ENCODE data around the gene LRRC7. TPM values are rescaled to one million over a fixed set of nuclear protein-coding genes. Genes with fewer than 3 reads are reported as not detected.

The LRRC7 gene
- total and polyA plus RNA-seq, 9 donors, result 0.01 to 0.45 (median 0.13) TPM; not detected in 4

DNA sequence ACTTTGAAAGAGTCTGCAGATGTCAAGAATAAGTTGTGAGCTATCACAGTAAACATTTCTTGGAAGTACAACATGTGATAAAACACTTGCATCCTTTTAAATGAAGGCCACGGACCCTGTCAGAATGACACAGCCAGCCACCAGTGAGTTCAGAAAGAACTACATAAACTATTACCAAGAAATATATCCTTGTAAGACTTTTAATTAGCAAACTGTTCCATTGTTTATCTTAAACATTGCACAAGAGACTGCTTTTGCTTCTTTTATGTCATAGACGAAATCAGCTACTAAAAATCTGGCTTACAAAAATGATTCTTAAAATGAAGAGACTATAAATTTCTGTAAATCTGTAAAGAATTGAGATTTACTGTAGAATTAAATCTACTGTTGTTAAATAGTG lies 17.9 kb downstream of the LRRC7 start:
- Histone ChIP-seq H3K27ac (no peak overlapping the region), H3K4me1 (ENCODE audit: insufficient read depth) (no peaks in the 10 kb centered on the region), H3K27me3 (no peaks in the 10 kb centered on the region), H3K9me3 (no peaks in the 10 kb centered on the region), H3K36me3 (no peaks in the 10 kb centered on the region), H3K4me3 (no peak overlapping the region)
- intact Hi-C loops (cut with DNase I), result no loop called here
- 5 to 13% (median 12%) methylated on average over 2 of the region's 2 CpGs for WGBS, 3 donors
- TF ChIP-seq POLR2A (IDR thresholded peaks at IDR 0.05), result no peak
- TF ChIP-seq, protein P1, sequence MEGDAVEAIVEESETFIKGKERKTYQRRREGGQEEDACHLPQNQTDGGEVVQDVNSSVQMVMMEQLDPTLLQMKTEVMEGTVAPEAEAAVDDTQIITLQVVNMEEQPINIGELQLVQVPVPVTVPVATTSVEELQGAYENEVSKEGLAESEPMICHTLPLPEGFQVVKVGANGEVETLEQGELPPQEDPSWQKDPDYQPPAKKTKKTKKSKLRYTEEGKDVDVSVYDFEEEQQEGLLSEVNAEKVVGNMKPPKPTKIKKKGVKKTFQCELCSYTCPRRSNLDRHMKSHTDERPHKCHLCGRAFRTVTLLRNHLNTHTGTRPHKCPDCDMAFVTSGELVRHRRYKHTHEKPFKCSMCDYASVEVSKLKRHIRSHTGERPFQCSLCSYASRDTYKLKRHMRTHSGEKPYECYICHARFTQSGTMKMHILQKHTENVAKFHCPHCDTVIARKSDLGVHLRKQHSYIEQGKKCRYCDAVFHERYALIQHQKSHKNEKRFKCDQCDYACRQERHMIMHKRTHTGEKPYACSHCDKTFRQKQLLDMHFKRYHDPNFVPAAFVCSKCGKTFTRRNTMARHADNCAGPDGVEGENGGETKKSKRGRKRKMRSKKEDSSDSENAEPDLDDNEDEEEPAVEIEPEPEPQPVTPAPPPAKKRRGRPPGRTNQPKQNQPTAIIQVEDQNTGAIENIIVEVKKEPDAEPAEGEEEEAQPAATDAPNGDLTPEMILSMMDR (IDR thresholded peaks at IDR 0.05), result no peak
- TF ChIP-seq EP300 (IDR thresholded peaks at IDR 0.05), result no peak
- DNase-seq, result no peak

DNA sequence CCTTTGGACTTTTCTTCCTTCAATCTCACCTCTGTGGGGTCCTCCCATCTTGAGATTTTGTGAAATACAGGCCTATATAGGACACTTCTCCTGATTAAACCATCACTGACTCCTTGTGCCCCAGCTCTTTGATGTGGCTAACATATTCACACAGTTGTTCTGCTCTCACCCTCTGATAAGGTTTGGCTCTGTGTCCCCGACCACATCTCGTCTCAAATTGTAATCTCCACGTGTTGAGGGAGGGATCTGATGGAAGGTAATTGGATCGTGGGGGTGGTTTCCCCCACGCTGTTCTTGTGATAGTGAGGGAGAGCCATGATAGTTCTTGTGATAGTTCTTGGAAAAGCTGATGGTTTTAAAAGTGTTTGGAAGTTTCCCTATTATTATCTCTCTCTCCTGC lies 19.7 kb downstream of the LRRC7 start:
- no peak for TF ChIP-seq EP300 (IDR thresholded peaks at IDR 0.05)
- no peak for TF ChIP-seq POLR2A (IDR thresholded peaks at IDR 0.05)
- TF ChIP-seq, protein P1 (IDR thresholded peaks at IDR 0.05), result no peak
- 72 to 77% (median 74%) methylated on average over 5 of the region's 5 CpGs for WGBS, 3 donors

DNA sequence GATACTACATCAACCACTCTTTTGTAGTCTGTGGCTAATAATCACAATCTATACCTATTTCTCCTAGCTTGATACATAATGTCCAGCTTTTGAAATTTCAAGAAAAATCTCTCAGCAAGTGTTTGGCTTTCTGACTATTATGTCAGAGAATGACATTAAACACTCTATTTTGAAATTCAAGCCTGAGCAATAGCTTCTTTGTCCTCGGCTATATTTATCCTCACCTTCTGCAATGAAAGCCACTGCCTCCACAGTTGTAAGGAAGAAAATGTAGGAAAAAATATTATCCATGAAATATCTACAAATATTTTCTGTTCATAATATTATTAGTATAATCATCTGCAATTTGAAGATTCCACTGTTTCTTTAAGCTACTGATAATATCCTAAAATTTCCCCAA lies 22.1 kb downstream of the LRRC7 start:
- Histone ChIP-seq H3K4me1 (ENCODE audit: insufficient read depth) (no peaks in the 10 kb centered on the region), H3K4me3 (no peak overlapping the region), H3K9me3 (no peaks in the 10 kb centered on the region), H3K36me3 (no peaks in the 10 kb centered on the region), H3K27me3 (no peaks in the 10 kb centered on the region), H3K27ac (no peak overlapping the region)
- intact Hi-C loops (cut with DNase I), result no loop called here
- no peak for DNase-seq
- TF ChIP-seq, protein P1 (IDR thresholded peaks at IDR 0.05), result no peak
- TF ChIP-seq POLR2A (IDR thresholded peaks at IDR 0.05), result no peak
- no peak for TF ChIP-seq EP300 (IDR thresholded peaks at IDR 0.05)
- WGBS, 3 donors, result 82 to 92% (median 86%) methylated on average over 1 of the region's 1 CpG

More for the DNA sequence above, 19.7 kb downstream of the LRRC7 start:
- Histone ChIP-seq H3K4me1 (ENCODE audit: insufficient read depth) (no peaks in the 10 kb centered on the region), H3K4me3 (no peak overlapping the region), H3K36me3 (no peaks in the 10 kb centered on the region), H3K27me3 (no peaks in the 10 kb centered on the region), H3K9me3 (no peaks in the 10 kb centered on the region), H3K27ac (no peak overlapping the region)
- no peak for DNase-seq
- intact Hi-C loops (cut with DNase I), result no loop called here

DNA sequence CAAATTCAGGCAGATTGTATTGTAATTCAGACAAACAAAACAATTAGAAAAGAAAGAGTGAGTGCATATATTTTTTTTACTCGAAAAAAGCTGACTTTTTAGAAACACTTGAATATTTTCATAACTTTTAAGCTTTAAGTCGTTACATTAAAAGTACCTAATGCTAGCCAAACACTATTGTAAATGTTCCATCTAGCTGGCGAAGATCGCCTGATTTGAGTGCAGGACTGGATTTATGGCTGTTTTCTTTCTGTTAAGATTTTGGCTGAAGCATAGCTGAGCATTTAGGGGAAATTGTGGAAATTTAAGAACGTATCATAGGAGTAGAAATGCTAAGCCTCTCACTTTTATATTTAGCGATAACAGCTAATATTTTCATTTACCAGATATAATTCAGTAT lies 24.6 kb downstream of the LRRC7 start:
- Histone ChIP-seq H3K27me3 (no peaks in the 10 kb centered on the region), H3K36me3 (no peaks in the 10 kb centered on the region), H3K27ac (no peak overlapping the region), H3K9me3 (no peaks in the 10 kb centered on the region), H3K4me1 (ENCODE audit: insufficient read depth) (no peaks in the 10 kb centered on the region), H3K4me3 (no peak overlapping the region)
- intact Hi-C loops (cut with DNase I), result no loop called here
- no peak for DNase-seq
- 48 to 64% (median 54%) methylated on average over 6 of the region's 6 CpGs for WGBS, 3 donors
- TF ChIP-seq POLR2A (IDR thresholded peaks at IDR 0.05) (no peak), EP300 (IDR thresholded peaks at IDR 0.05) (no peak)
- TF ChIP-seq, protein P1 (IDR thresholded peaks at IDR 0.05), result no peak

Data from ovary (tissue), 9 donors.